Measurements from ENCODE around the gene COLEC11.
"Not testable (repeated sequence)": the region's sequence is repeated elsewhere in the genome, so short reads cannot be mapped to it uniquely, and the experiment has no call there.

COLEC11 gene

GRCh38 chr2:3604991-3605961, 10.4 kb downstream of the COLEC11 start:
- DNase-seq (no peak), ATAC-seq (replicated peaks) (peak; percentile 43)
- peak overlapping the region; percentile 33 to 70 for H3K4me3 Mint-ChIP-seq
- H3K27ac Mint-ChIP-seq, result peak overlapping the region in 1 of 2 donors; percentile 83
- H3K4me1 Mint-ChIP-seq (ENCODE audit: low read depth in 2 of 2), result peaks cover 2 to 3% of the 10 kb centered on the region in 2 donors
- peaks cover 0 to 2% of the 10 kb centered on the region in 2 donors for H3K27me3 Mint-ChIP-seq
- no peaks in the 10 kb centered on the region for H3K9me3 Mint-ChIP-seq
- no peaks in the 10 kb centered on the region for H3K36me3 Mint-ChIP-seq (ENCODE audit: insufficient read depth)

GRCh38 chr2:3606028-3606369, 11.1 kb downstream of the COLEC11 start:
- Mint-ChIP-seq H3K27ac (no peak overlapping the region), H3K4me1 (ENCODE audit: low read depth in 2 of 2) (peaks cover 2 to 3% of the 10 kb centered on the region in 2 donors), H3K36me3 (ENCODE audit: insufficient read depth) (no peaks in the 10 kb centered on the region), H3K27me3 (peaks cover 6 to 9% of the 10 kb centered on the region in 2 donors), H3K4me3 (no peak overlapping the region), H3K9me3 (no peaks in the 10 kb centered on the region)
- no peak for ATAC-seq (replicated peaks)
- no peak for DNase-seq

GRCh38 chr2:3606370-3607201, 11.7 kb downstream of the COLEC11 start:
- Mint-ChIP-seq H3K36me3 (ENCODE audit: insufficient read depth) (no peaks in the 10 kb centered on the region), H3K4me1 (ENCODE audit: low read depth in 2 of 2) (peaks cover 2 to 3% of the 10 kb centered on the region in 2 donors), H3K27ac (no peak overlapping the region), H3K27me3 (peaks cover 12 to 15% of the 10 kb centered on the region in 2 donors), H3K9me3 (no peaks in the 10 kb centered on the region), H3K4me3 (no peak overlapping the region)
- no peak for ATAC-seq (replicated peaks)
- no peak for DNase-seq

- H3K27ac Mint-ChIP-seq, result no peak overlapping the region
- ATAC-seq (replicated peaks), result no peak
- no peak overlapping the region for H3K4me3 Mint-ChIP-seq
- H3K9me3 Mint-ChIP-seq, result no peaks in the 10 kb centered on the region
- no peak for DNase-seq
- peaks cover 12 to 32% of the 10 kb centered on the region in 2 donors for H3K27me3 Mint-ChIP-seq
- no peaks in the 10 kb centered on the region for H3K36me3 Mint-ChIP-seq (ENCODE audit: insufficient read depth)
- H3K4me1 Mint-ChIP-seq (ENCODE audit: low read depth in 2 of 2), result peaks cover 2 to 3% of the 10 kb centered on the region in 2 donors
Observed at GRCh38 chr2:3608373-3609278, 13.7 kb downstream of the COLEC11 start.

- H3K9me3 Mint-ChIP-seq; H3K27ac Mint-ChIP-seq; ATAC-seq (replicated peaks); H3K4me3 Mint-ChIP-seq; H3K36me3 Mint-ChIP-seq (ENCODE audit: insufficient read depth); H3K4me1 Mint-ChIP-seq (ENCODE audit: low read depth in 2 of 2); DNase-seq: not testable (repeated sequence)
- peaks cover 12 to 32% of the 10 kb centered on the region in 2 donors for H3K27me3 Mint-ChIP-seq
Observed at GRCh38 chr2:3609279-3609673, 14.4 kb downstream of the COLEC11 start.

GRCh38 chr2:3610415-3610814, 15.5 kb downstream of the COLEC11 start:
- Mint-ChIP-seq H3K27ac (no peak overlapping the region), H3K36me3 (ENCODE audit: insufficient read depth) (no peaks in the 10 kb centered on the region), H3K9me3 (no peaks in the 10 kb centered on the region), H3K4me3 (no peak overlapping the region), H3K4me1 (ENCODE audit: low read depth in 2 of 2) (no peaks in the 10 kb centered on the region), H3K27me3 (peaks cover 12 to 32% of the 10 kb centered on the region in 2 donors)
- no peak for ATAC-seq (replicated peaks)
- no peak for DNase-seq

- H3K36me3 Mint-ChIP-seq (ENCODE audit: insufficient read depth), result no peaks in the 10 kb centered on the region
- H3K27me3 Mint-ChIP-seq, result peaks cover 12 to 32% of the 10 kb centered on the region in 2 donors
- no peaks in the 10 kb centered on the region for H3K4me1 Mint-ChIP-seq (ENCODE audit: low read depth in 2 of 2)
- no peaks in the 10 kb centered on the region for H3K9me3 Mint-ChIP-seq
- ATAC-seq (replicated peaks) (no peak), DNase-seq (no peak)
- no peak overlapping the region for H3K27ac Mint-ChIP-seq
- no peak overlapping the region for H3K4me3 Mint-ChIP-seq
Observed at GRCh38 chr2:3610881-3611505, 16.1 kb downstream of the COLEC11 start.

- ATAC-seq (replicated peaks) (no peak), DNase-seq (no peak)
- Mint-ChIP-seq H3K4me1 (ENCODE audit: low read depth in 2 of 2) (no peaks in the 10 kb centered on the region), H3K27me3 (peaks cover 12 to 32% of the 10 kb centered on the region in 2 donors), H3K27ac (no peak overlapping the region), H3K4me3 (no peak overlapping the region), H3K9me3 (no peaks in the 10 kb centered on the region), H3K36me3 (ENCODE audit: insufficient read depth) (no peaks in the 10 kb centered on the region)
Observed at GRCh38 chr2:3611589-3611988, 16.7 kb downstream of the COLEC11 start.

- ATAC-seq (replicated peaks), result no peak
- H3K9me3 Mint-ChIP-seq, result no peaks in the 10 kb centered on the region
- H3K27me3 Mint-ChIP-seq, result peaks cover 12 to 32% of the 10 kb centered on the region in 2 donors
- H3K36me3 Mint-ChIP-seq (ENCODE audit: insufficient read depth), result no peaks in the 10 kb centered on the region
- H3K4me3 Mint-ChIP-seq, result no peak overlapping the region
- H3K27ac Mint-ChIP-seq, result no peak overlapping the region
- H3K4me1 Mint-ChIP-seq (ENCODE audit: low read depth in 2 of 2), result no peaks in the 10 kb centered on the region
- no peak for DNase-seq
Observed at GRCh38 chr2:3612639-3613523, 18.0 kb downstream of the COLEC11 start.

- DNase-seq, result no peak
- Mint-ChIP-seq H3K27me3 (peaks cover 12 to 32% of the 10 kb centered on the region in 2 donors), H3K4me1 (ENCODE audit: low read depth in 2 of 2) (no peaks in the 10 kb centered on the region), H3K9me3 (no peaks in the 10 kb centered on the region), H3K36me3 (ENCODE audit: insufficient read depth) (no peaks in the 10 kb centered on the region), H3K27ac (no peak overlapping the region), H3K4me3 (no peak overlapping the region)
- no peak for ATAC-seq (replicated peaks)
Observed at GRCh38 chr2:3613524-3613905, 18.6 kb downstream of the COLEC11 start.

- not testable (repeated sequence) for DNase-seq; H3K36me3 Mint-ChIP-seq (ENCODE audit: insufficient read depth); ATAC-seq (replicated peaks); H3K4me3 Mint-ChIP-seq; H3K9me3 Mint-ChIP-seq; H3K27ac Mint-ChIP-seq; H3K4me1 Mint-ChIP-seq (ENCODE audit: low read depth in 2 of 2)
- H3K27me3 Mint-ChIP-seq, result peaks cover 12 to 32% of the 10 kb centered on the region in 2 donors
Observed at GRCh38 chr2:3614743-3615142, 19.8 kb downstream of the COLEC11 start.

Data from effector memory CD8-positive, alpha-beta T cell (primary cell).